GM19455 (cell line): ENCODE data around the gene AUTS2.

Source experiments
- ATAC-seq: cut with Tn5 transposase; IDR thresholded peaks from one replicate; pipeline ENCODE4 v1.9.1; 2021; ENCODE audit not compliant: unreplicated experiment

Gene AUTS2

GRCh38 chr7:70554646-70555045 lies 956.4 kb downstream of the AUTS2 start:
- no peak for ATAC-seq

- ATAC-seq, result no peak
These were observed 958.5 kb downstream of the AUTS2 start for GRCh38 chr7:70556761-70557160.

GRCh38 chr7:70557338-70557737 lies 959.1 kb downstream of the AUTS2 start:
- ATAC-seq, result no peak

- no peak for ATAC-seq
These were observed 961.5 kb downstream of the AUTS2 start for GRCh38 chr7:70559815-70560214.

GRCh38 chr7:70563960-70564359 lies 965.7 kb downstream of the AUTS2 start:
- ATAC-seq, result no peak

- ATAC-seq, result no peak
These were observed 967.6 kb downstream of the AUTS2 start for GRCh38 chr7:70565721-70566370.

- ATAC-seq, result no peak
These were observed 968.4 kb downstream of the AUTS2 start for GRCh38 chr7:70566671-70567070.

GRCh38 chr7:70568674-70569334 lies 970.5 kb downstream of the AUTS2 start:
- ATAC-seq, result no peak

- ATAC-seq, result no peak
These were observed 971.1 kb downstream of the AUTS2 start for GRCh38 chr7:70569335-70569819.

GRCh38 chr7:70570029-70570428 lies 971.8 kb downstream of the AUTS2 start:
- ATAC-seq, result no peak

- no peak for ATAC-seq
These were observed 972.7 kb downstream of the AUTS2 start for GRCh38 chr7:70570961-70571360.

GRCh38 chr7:70571403-70571934 lies 973.2 kb downstream of the AUTS2 start:
- no peak for ATAC-seq

- no peak for ATAC-seq
These were observed 973.7 kb downstream of the AUTS2 start for GRCh38 chr7:70571961-70572360.

- ATAC-seq, result no peak
These were observed 974.3 kb downstream of the AUTS2 start for GRCh38 chr7:70572571-70572970.

GRCh38 chr7:70573071-70573661 lies 974.9 kb downstream of the AUTS2 start:
- no peak for ATAC-seq

GRCh38 chr7:70573696-70574095 lies 975.4 kb downstream of the AUTS2 start:
- ATAC-seq, result no peak

- ATAC-seq, result no peak
These were observed 976.1 kb downstream of the AUTS2 start for GRCh38 chr7:70574314-70574834.

- ATAC-seq, result no peak
These were observed 976.9 kb downstream of the AUTS2 start for GRCh38 chr7:70574970-70575799.

- ATAC-seq, result no peak
These were observed 978.8 kb downstream of the AUTS2 start for GRCh38 chr7:70577078-70577477.

GRCh38 chr7:70578131-70578530 lies 979.9 kb downstream of the AUTS2 start:
- no peak for ATAC-seq
